Fibroblast of lung (primary cell): Measurements from ENCODE around the gene ZNF469.

Experiments
- CTCF ChIP-seq, 2 donors: IDR thresholded peaks in 1 of 2; conservative IDR thresholded peaks in 1 of 2; 1 replicate in 1 of 2; 2 replicates in 1 of 2; pipeline ENCODE4 v1.5.1; 2011 to 2012; ENCODE audit warnings: low read length in 2 of 2, control low read depth in 1 of 2, inconsistent platforms in 1 of 2, low read depth in 1 of 2, mild to moderate bottlenecking in 1 of 2
- EZH2 ChIP-seq: IDR thresholded peaks from 2 replicates; pipeline ENCODE4 v1.5.1; 2012; ENCODE audit warnings: low read length, control low read depth, mild to moderate bottlenecking; ENCODE audit errors: missing control alignments

GRCh38 chr16:88377961-88378360, 4.8 kb upstream of the ZNF469 start:
- no peak for TF ChIP-seq CTCF (conservative IDR thresholded peaks at IDR 0.05 in 1 of 2, IDR thresholded peaks at IDR 0.05 in 1 of 2; ENCODE audit: low read depth in 1 of 2, low read length in 2 of 2)
- no peak for TF ChIP-seq EZH2
